GM21619 (cell line): ENCODE results near the gene NACA.
"Not testable (repeated sequence)": the region's sequence is repeated elsewhere in the genome, so short reads cannot be mapped to it uniquely, and the experiment has no call there.

Experiments used
- ATAC-seq: cut with Tn5 transposase; IDR thresholded peaks from one replicate; pipeline ENCODE4 v1.9.1; 2021; ENCODE audit not compliant: unreplicated experiment

NACA gene

GRCh38 chr12:56724972-56725722 is at the start of gene NACA:
Gene NACA (minus strand): TSS chr12:56725299. CDS start chr12:56724521, 778 bp downstream.
- ATAC-seq: peak; percentile 97

DNA sequence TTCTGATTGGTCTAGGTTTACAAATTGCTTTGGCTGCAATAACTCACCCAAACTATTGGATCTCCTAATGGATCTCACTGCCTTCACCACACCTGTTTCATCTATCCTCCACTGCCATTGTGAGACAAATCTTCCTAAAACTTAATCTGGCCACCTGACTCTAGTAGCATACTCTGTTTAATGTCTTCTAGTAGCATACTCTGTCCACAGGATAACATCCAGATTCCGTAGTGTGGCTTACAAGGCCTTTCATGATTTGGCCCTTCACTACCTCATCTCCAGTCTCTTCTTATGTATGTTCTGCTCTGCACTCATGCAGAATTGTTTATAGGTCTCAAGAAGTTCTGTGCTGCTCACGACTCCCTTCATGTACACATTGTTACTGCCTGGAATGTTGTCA is 48.0 kb upstream of the NACA start:
- ATAC-seq: no peak

- no peak for ATAC-seq
These were observed 47.5 kb upstream of the NACA start for GRCh38 chr12:56772625-56773024.

GRCh38 chr12:56769868-56770267 is 44.8 kb upstream of the NACA start:
- ATAC-seq: no peak

GRCh38 chr12:56768424-56768823 is 43.3 kb upstream of the NACA start:
- ATAC-seq: no peak

DNA sequence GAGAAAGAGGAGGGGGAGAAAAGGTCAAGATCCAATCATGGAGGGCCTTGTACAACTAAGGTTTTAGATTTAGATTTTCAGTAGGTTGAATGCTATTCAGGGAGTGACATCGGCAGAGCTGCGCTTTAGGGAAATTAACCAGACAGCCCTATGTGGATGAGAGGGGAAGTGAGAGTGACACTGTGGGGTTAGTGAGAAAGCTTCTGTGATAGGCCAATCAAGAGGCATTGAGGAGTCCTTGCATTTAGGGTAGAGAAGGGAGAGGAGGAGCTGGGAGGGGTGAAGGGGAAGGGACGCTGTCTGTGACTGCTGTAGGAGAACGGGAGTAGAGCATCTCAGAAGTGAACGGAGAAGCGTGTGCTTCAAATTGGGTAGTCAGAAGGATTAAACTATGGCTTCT is 41.4 kb upstream of the NACA start:
- peak; percentile 100 for ATAC-seq

DNA sequence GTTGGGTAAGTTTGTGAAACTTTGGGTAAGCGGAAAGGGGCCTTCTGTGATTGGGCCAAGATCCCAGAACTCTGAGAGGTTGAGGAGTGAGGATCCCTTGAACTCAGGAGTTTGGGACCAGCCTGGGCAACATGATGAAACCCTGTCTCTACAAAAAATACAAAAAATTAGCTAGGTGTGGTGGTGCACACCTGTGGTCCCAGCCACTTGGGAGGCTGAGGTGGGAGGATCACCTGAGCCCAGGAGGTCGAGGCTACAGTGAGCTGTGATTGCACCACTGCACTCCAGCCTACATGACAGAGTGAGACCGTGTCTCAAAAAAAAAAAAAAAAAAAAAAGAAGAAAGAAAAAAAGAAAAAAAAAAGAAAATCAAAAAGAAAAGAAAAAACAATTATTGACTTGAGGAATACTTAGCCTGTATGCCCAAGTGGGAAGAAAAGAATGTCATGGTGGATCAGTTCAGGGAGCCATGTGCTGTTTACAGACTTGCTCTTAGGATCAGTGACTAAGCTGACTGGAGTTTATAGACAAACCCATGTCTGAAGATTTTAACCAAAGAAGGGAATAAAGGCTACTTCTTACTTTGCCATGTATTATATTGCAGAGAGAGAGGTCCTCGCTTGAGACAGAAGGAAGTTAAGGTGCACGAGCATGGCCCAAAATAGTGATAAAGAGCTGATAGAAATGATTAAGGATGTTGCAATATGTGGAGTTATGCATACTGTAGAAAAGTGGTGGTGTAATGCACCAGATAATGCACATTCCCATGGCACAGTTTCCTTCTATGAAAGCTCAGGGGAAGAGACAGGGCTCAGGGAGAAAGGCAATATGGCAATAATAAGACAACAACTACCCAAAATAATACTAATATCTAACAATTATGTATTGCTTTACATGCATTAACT is 38.9 kb upstream of the NACA start:
- no peak for ATAC-seq

DNA sequence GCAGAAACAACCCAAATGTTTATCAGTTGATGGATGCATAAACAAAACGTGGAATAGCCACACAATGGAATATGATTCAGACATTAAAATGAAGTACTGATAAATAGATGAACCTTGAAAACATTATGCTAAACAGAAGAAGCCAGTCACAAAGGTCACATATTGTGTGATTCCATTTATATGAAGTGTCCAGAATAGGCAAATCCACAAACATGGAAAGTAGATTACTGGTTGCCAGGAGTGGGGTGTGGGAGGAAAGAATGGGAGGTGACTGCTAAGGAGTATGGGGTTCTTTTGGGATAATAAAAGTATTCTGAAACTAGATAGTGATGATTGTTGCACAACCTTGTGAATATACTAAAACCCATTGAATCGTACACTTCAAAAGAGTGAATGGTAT is 36.7 kb upstream of the NACA start:
- no peak for ATAC-seq

DNA sequence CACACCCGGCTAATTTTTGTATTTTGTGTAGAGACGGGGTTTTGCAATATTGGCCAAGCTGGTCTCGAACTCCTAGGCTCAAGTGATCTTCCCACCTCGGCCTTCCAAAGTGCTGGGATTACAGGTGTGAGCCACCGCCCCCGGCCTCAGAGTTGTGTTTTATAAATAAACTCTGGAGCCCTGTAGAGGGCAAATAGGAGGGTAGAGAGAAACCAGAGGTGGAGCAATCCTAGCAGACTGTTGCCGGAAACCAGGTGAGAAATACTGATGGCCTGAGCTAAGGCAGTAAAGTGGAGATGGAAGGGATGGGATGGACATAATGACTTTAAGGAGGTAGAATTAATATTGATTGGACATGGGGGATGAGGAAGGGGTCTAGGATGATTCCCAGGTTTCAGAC is 35.4 kb upstream of the NACA start:
- ATAC-seq: no peak

DNA sequence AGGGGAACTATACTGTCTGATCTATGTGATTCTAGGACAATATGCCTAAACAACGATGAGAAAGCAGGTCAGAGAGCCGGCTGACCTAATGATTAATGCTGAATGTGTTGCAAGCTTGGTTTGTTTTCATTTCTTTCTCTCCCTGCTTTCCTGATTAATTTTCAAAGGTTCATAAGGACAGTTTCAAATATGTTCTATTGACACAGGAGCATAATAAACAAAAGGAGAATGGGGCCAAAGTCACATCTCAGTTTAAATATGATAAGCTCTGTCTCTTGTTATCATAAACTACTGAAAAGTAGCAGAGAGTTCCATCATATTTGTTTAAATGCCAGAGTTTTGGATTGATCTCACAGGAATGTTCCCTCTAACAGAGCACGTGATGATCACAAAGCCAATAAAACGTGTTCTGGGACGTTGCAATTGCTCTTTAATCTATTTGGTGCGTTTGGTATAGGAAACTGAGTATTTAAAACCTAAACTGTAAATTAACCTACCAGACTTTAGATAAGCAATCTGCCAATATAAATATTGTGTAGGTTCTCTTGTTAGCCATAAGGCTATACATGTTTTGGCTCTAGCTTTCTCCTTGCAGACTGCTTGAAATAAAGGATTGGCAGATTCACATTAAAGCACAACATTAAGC is 34.3 kb upstream of the NACA start:
- no peak for ATAC-seq

GRCh38 chr12:56758728-56759262 is 33.7 kb upstream of the NACA start:
- ATAC-seq: no peak

DNA sequence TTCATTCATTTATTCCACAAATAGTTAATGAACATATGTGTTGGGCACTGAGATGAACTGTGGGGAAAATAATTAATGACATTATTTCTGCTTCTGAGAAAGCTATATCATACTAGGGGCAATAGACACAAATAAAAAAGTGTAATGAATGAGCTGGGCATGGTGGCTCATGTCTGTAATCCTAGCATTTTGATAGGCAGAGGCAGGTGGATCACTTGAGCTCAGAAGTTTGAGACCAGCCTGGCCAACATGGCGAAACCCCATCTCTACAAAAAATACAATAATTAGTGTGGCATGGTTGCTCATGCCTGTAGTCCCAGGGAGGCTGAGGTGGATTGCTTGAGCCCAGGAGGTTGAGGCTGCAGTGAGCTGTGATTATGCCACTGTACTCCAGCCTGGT is 32.9 kb upstream of the NACA start:
- not testable (repeated sequence) for ATAC-seq

DNA sequence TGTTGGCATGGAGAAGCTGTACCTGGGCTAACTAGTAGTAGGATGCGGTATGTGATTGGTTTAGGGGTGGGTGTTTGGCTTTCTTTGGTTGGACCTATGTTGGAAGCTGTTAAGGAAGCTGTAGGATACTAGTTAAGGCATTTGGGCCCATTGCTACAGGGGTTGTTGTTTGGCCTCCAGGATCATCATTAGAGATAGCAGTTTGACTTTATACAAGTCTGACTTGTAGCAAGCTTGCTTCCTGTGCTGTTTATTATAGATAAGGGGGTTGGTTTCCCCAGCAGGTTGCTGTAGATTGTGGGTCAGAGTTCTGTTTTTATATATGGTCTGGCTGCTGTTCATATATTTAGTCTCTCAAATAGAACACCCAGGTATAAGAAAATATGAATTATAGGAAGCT is 28.5 kb upstream of the NACA start:
- ATAC-seq: no peak

GRCh38 chr12:56751712-56752598 is 26.9 kb upstream of the NACA start, which contains the start of gene PRIM1:
Gene PRIM1 (minus strand): TSS chr12:56752323. CDS start chr12:56752298, 25 bp downstream.
- ATAC-seq: peak; percentile 78

DNA sequence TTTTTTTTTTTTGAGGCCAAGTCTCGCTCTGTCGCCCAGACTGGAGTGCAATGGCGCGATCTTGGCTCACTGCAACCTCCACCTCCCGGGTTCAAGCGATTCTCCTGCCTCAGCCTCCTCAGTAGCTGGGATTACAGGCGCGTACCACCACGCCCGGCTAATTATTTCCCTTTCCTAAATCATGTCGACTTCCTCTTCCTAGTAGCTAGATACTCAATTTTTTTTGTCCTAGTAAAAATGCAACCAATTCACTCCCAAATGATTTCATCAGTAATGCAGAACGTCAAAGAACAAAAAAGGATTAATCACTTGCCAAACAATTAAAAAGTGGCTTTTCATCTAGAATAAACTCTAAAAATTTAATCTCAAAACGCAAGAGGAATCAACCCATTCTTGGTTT is 25.5 kb upstream of the NACA start:
- not testable (repeated sequence) for ATAC-seq

DNA sequence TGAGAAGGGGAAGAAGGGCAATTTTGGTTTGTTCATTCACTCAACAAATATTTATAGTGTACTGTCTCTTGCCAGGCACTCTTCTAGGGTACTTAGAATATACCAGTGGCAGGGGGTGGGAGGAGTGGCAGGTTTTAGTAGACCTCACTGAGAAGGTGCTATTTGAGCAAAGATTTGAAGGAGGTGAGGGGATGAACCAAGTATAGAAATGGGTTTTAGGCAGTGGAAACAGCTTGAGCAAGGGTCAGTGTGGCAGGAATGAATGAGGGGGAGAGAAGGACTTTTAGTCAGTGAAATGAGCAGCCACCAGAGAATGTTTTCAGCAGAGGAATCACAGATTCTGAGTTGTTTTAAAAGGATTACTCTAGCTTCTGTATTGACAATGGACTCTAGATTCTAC is 24.8 kb upstream of the NACA start:
- no peak for ATAC-seq

DNA sequence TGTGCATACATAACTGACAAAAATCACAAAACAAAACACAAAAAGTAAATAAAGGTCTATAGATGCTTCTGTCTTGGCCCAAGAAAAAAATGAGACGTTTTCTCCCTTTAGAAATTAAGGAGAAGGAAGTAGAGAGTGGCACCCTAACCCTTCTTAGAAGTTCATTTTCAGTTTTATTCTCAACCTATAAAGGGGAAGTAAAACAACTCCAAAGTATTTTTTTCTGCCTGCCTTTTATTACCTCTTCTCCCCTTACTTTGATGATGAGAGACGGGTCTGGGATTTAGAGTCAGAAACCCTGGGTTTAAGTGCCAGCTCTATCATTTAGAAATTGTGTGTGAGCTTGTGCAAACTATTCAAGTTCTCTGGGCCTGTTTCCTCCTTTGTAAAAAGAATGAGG is 24.3 kb upstream of the NACA start:
- no peak for ATAC-seq

DNA sequence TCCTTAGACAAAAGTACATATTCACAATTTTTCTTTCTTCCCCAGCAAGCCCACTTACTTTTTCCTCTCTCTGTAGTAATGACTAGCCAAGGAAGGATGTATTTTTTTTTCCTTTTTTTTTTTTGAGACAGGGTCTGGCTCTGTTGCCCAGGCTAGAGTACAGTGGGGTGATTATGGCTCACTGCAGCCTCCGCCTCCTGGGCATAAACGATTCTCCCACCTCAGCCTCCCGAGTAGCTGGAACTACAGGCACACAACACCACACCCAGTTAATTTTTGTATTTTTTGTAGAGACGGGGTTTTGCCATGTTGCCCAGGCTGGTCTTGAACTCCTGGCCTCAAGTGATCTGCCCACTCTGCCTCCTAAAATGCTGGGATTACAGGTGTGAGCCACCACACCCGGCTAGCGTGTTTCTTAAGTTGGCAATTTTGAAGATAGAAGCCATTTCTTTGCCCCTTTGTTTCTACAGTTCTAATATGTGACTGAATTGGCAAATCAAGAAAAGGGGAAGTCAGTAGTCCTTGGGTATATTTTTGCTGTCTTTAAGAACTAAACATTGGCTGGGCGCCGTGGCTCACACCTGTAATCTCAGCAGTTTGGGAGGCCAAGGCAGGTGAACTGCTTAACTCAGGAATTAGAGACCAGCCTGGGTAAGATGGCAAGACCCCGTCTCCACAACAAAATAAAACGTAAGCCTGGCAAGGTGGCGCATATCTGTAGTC is 3.2 kb upstream of the NACA start:
- ATAC-seq: no peak

GRCh38 chr12:56726196-56726675 is 1.1 kb upstream of the NACA start:
- not testable (repeated sequence) for ATAC-seq

GRCh38 chr12:56725723-56726102 is 614 bp upstream of the NACA start:
- no peak for ATAC-seq
